ENCODE measurements around the gene ANKRD42. TPM values are rescaled to one million over a fixed set of nuclear protein-coding genes. Genes with fewer than 3 reads are reported as not detected.

ANKRD42 gene
- total RNA-seq, 1 experiment from 2014 or later, result 5.4 TPM

DNA sequence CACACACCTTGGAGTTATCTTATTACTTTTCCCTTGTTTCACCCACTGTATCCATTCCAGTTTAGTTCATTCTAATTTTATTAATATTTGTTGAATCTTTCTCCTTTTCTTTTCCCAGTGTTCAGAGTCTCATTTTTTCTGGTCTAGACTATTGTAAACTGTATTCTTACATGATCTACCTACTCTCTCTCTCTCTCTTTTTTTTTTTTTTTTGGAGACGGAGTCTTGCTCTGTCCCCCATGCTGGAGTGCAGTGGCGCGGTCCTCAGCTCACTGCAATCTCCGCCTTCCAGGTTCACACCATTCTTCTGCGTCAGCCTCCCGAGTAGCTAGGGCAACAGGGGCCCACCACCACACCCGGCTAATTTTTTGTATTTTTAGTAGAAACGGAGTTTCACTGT lies 2.1 kb downstream of the ANKRD42 start:
- ATAC-seq, result no peak
- Histone ChIP-seq H3K9me2 (ENCODE audit: insufficient read depth) (no peaks in the 10 kb centered on the region), H3K9ac (ENCODE audit: low read length) (no peak overlapping the region), H3K79me2 (ENCODE audit: insufficient read depth, low read length) (peaks cover 21% of the 10 kb centered on the region), H3K9me3 (ENCODE audit: control insufficient read depth in 1 of 2, insufficient read depth in 1 of 2, low read depth in 1 of 2, low read length in 2 of 2) (no peaks in the 10 kb centered on the region), H3K4me3 (replicated peaks in 1 of 2; ENCODE audit: low read depth in 1 of 2, low read length in 2 of 2) (no peak overlapping the region), H4K20me1 (ENCODE audit: insufficient read depth) (no peaks in the 10 kb centered on the region), H2AFZ (ENCODE audit: low read depth, low read length, poor library complexity, severe bottlenecking) (no peak overlapping the region), H3K4me1 (ENCODE audit: control insufficient read depth in 1 of 2, insufficient read depth in 2 of 2, low read length in 2 of 2) (peaks cover 12 to 19% of the 10 kb centered on the region in 2 experiments), H3K27ac (ENCODE audit: low read depth, low read length) (no peak overlapping the region), H3K36me3 (ENCODE audit: control insufficient read depth in 1 of 2, insufficient read depth in 2 of 2, low read length in 2 of 2) (peaks cover 6 to 9% of the 10 kb centered on the region in 2 experiments; a peak in 3 of 4 replicates), H3K4me2 (ENCODE audit: low read length) (no peak overlapping the region), H3K27me3 (ENCODE audit: insufficient read depth, low read length) (no peaks in the 10 kb centered on the region)
- ChIA-PET CTCF (no interaction called here), RAD21 (ENCODE audit: low non-redundant PET in 1 of 2, low total read pairs in 2 of 2, uncharacterized antibody in 2 of 2, unreplicated experiment in 2 of 2) (no interaction called here), POLR2A (no interaction called here)
- DNase-seq (ENCODE audit: low read depth, low spot score), result no peak
- no TSS peak for BruUV-seq (replicated peaks)
- TF ChIP-seq POLR2A (IDR thresholded peaks at IDR 0.05; ENCODE audit: borderline replicate concordance, extremely low read depth, insufficient read depth, insufficient read length) (no peak), EZH2 (IDR thresholded peaks at IDR 0.05) (no peak), REST (IDR thresholded peaks at IDR 0.05; ENCODE audit: low read depth) (no peak), CTCF (IDR thresholded peaks at IDR 0.05 in 2 of 3, conservative IDR thresholded peaks at IDR 0.05 in 1 of 3; ENCODE audit: borderline replicate concordance in 1 of 3, insufficient read depth in 1 of 3, low read depth in 2 of 3, low read length in 2 of 3) (no peak), RAD21 (IDR thresholded peaks at IDR 0.05; ENCODE audit: low read depth) (no peak), ZBTB33 (IDR thresholded peaks at IDR 0.05; ENCODE audit: extremely low read depth, insufficient replicate concordance, low read length) (no peak), SIN3A (IDR thresholded peaks at IDR 0.05; ENCODE audit: low read depth) (no peak), ELF1 (IDR thresholded peaks at IDR 0.05; ENCODE audit: borderline replicate concordance, low read depth) (no peak), ZNF274 (IDR thresholded peaks at IDR 0.05; ENCODE audit: low read depth, low read length) (no peak), POLR2AphosphoS5 (IDR thresholded peaks at IDR 0.05; ENCODE audit: low read depth, low read length) (no peak)
- intact Hi-C loops (cut with micrococcal nuclease), result no loop called here

Data from HCT116 (cell line).